PFSK-1 (cell line): Measurements from ENCODE around the gene TULP4.

Source experiments
- FOXP2 ChIP-seq: optimal IDR thresholded peaks from 2 replicates; pipeline ENCODE3; 2011; ENCODE audit warnings: borderline replicate concordance, control low read depth, inconsistent platforms; ENCODE audit not compliant: insufficient read depth; ENCODE audit errors: extremely low read length, extremely low read depth
- POLR2AphosphoS5 ChIP-seq: IDR thresholded peaks from 2 replicates; pipeline ENCODE4 v1.6.1; 2012; ENCODE audit warnings: low read depth, mild to moderate bottlenecking, control low read depth, low read length, moderate library complexity
- SIN3A ChIP-seq: IDR thresholded peaks from 2 replicates; pipeline ENCODE4 v1.6.1; 2012; ENCODE audit warnings: mild to moderate bottlenecking, low read length, moderate library complexity, borderline replicate concordance; ENCODE audit not compliant: insufficient read depth
- TAF1 ChIP-seq: IDR thresholded peaks from 2 replicates; pipeline ENCODE4 v1.6.1; 2012; ENCODE audit warnings: low read length, control low read depth, borderline replicate concordance; ENCODE audit not compliant: insufficient read depth
- TF ChIP-seq, protein P1 (sequence below), 2 experiments: IDR thresholded peaks; 2 replicates each; pipeline versions ENCODE4 v1.6.1 to v1.8.0; 2011 to 2012; ENCODE audit warnings: low read depth in 2 of 2, low read length in 2 of 2, control low read depth in 1 of 2, inconsistent platforms in 1 of 2, mild to moderate bottlenecking in 1 of 2, moderate library complexity in 1 of 2; ENCODE audit not compliant: insufficient read depth in 1 of 2

DNA sequence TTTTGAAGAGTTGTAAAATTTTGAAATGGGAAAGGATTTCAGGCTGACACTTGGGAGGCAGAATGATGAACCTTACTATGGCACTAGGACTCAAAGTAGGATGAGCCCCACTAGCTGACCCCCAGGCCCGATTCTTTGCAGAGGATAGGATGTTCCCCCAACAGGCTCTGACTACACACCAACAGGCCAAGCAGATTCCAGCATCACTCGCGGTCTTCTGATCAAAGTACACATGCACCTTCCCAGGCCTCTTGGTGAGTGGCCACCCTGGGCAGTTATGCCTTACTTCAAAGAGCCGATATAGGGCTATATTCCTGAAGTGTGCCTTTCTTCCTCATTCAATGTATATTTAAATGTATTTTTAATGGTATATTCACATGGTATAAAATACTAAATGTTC, 130.0 kb downstream of the TULP4 start:
- no peak for TF ChIP-seq POLR2AphosphoS5
- TF ChIP-seq, protein P1, sequence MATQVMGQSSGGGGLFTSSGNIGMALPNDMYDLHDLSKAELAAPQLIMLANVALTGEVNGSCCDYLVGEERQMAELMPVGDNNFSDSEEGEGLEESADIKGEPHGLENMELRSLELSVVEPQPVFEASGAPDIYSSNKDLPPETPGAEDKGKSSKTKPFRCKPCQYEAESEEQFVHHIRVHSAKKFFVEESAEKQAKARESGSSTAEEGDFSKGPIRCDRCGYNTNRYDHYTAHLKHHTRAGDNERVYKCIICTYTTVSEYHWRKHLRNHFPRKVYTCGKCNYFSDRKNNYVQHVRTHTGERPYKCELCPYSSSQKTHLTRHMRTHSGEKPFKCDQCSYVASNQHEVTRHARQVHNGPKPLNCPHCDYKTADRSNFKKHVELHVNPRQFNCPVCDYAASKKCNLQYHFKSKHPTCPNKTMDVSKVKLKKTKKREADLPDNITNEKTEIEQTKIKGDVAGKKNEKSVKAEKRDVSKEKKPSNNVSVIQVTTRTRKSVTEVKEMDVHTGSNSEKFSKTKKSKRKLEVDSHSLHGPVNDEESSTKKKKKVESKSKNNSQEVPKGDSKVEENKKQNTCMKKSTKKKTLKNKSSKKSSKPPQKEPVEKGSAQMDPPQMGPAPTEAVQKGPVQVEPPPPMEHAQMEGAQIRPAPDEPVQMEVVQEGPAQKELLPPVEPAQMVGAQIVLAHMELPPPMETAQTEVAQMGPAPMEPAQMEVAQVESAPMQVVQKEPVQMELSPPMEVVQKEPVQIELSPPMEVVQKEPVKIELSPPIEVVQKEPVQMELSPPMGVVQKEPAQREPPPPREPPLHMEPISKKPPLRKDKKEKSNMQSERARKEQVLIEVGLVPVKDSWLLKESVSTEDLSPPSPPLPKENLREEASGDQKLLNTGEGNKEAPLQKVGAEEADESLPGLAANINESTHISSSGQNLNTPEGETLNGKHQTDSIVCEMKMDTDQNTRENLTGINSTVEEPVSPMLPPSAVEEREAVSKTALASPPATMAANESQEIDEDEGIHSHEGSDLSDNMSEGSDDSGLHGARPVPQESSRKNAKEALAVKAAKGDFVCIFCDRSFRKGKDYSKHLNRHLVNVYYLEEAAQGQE (IDR thresholded peaks at IDR 0.05; ENCODE audit: insufficient read depth in 1 of 2, low read depth in 2 of 2, low read length in 2 of 2) = no peak
- TF ChIP-seq TAF1 = no peak
- TF ChIP-seq SIN3A = no peak
- no peak for TF ChIP-seq FOXP2
